ENCODE measurements around the gene OR8B4.

GRCh38 chr11:124376280-124376679, 48.4 kb downstream of the OR8B4 start:
- TF ChIP-seq CTCF (conservative IDR thresholded peaks at IDR 0.05; ENCODE audit: low read depth in 2 of 2) (no peak), NANOG (IDR thresholded peaks at IDR 0.05; ENCODE audit: borderline replicate concordance) (no peak), REST (IDR thresholded peaks at IDR 0.05; ENCODE audit: unreplicated experiment) (no peak), POLR2AphosphoS5 (IDR thresholded peaks at IDR 0.05; ENCODE audit: low read depth) (no peak), CREB1 (CRISPR knock-in tag; IDR thresholded peaks at IDR 0.05; ENCODE audit: low read depth) (no peak), EZH2 (IDR thresholded peaks at IDR 0.05; ENCODE audit: low read depth, unreplicated experiment) (no peak), ETS1 (IDR thresholded peaks at IDR 0.05) (no peak), EZH2phosphoT487 (IDR thresholded peaks at IDR 0.05; ENCODE audit: unreplicated experiment) (no peak), JUNB (IDR thresholded peaks at IDR 0.05; ENCODE audit: unreplicated experiment) (no peak), ZNF114 (CRISPR knock-in tag; IDR thresholded peaks at IDR 0.05) (no peak)
